HG02870 (cell line): ENCODE data around the gene SLC22A16.

Experiments used
- ATAC-seq: cut with Tn5 transposase; IDR thresholded peaks from one replicate; pipeline ENCODE4 v1.9.1; 2021; ENCODE audit warnings: mild to moderate bottlenecking, moderate library complexity; ENCODE audit not compliant: unreplicated experiment

The SLC22A16 gene

GRCh38 chr6:110448846-110449540 lies 27.4 kb downstream of the SLC22A16 start:
- no peak for ATAC-seq

GRCh38 chr6:110447761-110448160 lies 28.7 kb downstream of the SLC22A16 start:
- no peak for ATAC-seq

GRCh38 chr6:110446405-110446804 lies 30.0 kb downstream of the SLC22A16 start:
- ATAC-seq = no peak

GRCh38 chr6:110440026-110440425 lies 36.4 kb downstream of the SLC22A16 start:
- no peak for ATAC-seq

- no peak for ATAC-seq
These were observed 37.1 kb downstream of the SLC22A16 start for GRCh38 chr6:110439356-110439755.

GRCh38 chr6:110434961-110435602 lies 41.3 kb downstream of the SLC22A16 start:
- no peak for ATAC-seq

- no peak for ATAC-seq
These were observed 44.0 kb downstream of the SLC22A16 start for GRCh38 chr6:110432285-110432900.

GRCh38 chr6:110430741-110431140 lies 45.7 kb downstream of the SLC22A16 start:
- ATAC-seq = no peak

- no peak for ATAC-seq
These were observed 46.2 kb downstream of the SLC22A16 start for GRCh38 chr6:110430236-110430635.

GRCh38 chr6:110428153-110428552 lies 48.3 kb downstream of the SLC22A16 start:
- ATAC-seq = no peak

GRCh38 chr6:110425816-110426215 lies 50.6 kb downstream of the SLC22A16 start:
- no peak for ATAC-seq

GRCh38 chr6:110422444-110422822 lies 54.0 kb downstream of the SLC22A16 start:
- ATAC-seq = no peak

- no peak for ATAC-seq
These were observed 54.5 kb downstream of the SLC22A16 start for GRCh38 chr6:110421749-110422443.

- no peak for ATAC-seq
These were observed 57.2 kb downstream of the SLC22A16 start for GRCh38 chr6:110419028-110419739.

- ATAC-seq = no peak
These were observed 57.8 kb downstream of the SLC22A16 start for GRCh38 chr6:110418594-110418993.

GRCh38 chr6:110415086-110415916 lies 61.1 kb downstream of the SLC22A16 start, which contains the start of gene DDO:
Gene DDO, minus strand, starts transcription at chr6:110415575. Its CDS starts 2,113 bp downstream, at chr6:110413462.
- ATAC-seq = no peak

- no peak for ATAC-seq
These were observed 61.7 kb downstream of the SLC22A16 start for GRCh38 chr6:110414669-110415068.

GRCh38 chr6:110412360-110412759 lies 64.1 kb downstream of the SLC22A16 start:
- no peak for ATAC-seq

- no peak for ATAC-seq
These were observed 65.9 kb downstream of the SLC22A16 start for GRCh38 chr6:110410511-110410910.

GRCh38 chr6:110409794-110410193 lies 66.6 kb downstream of the SLC22A16 start:
- ATAC-seq = no peak
